HG03432 (cell line): ENCODE data around the gene TRIM8.
A peak's percentile ranks its signal among the peaks of the same experiment; 100 is the strongest.

Experiments
- ATAC-seq: cut with Tn5 transposase; IDR thresholded peaks from one replicate; pipeline ENCODE4 v1.9.1; 2021; ENCODE audit warnings: mild to moderate bottlenecking, moderate library complexity; ENCODE audit not compliant: unreplicated experiment

The TRIM8 gene

GRCh38 chr10:102631525-102632393 is 12.5 kb upstream of the TRIM8 start:
- ATAC-seq, result no peak

GRCh38 chr10:102632394-102633111 is 11.7 kb upstream of the TRIM8 start:
- no peak for ATAC-seq

DNA sequence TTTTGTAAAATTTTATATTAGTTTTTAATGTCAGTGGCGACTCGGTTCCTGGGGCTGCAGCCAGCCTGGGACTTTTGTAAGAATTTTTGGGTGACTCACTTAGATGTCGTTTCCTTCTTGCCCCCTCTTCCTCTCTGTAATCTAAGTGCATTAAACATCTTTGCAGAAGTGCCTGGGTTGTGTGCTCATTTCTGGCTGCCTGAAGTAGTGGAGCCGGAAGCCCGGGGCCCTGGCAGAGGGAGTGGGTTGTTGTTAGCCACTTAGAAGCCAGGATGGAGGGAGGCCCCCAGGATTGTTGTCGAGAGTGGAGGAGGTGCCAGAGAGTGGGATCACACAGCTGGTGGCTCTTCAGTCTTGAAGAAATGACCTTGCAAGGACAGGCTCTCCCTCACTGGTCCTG is 11.0 kb upstream of the TRIM8 start:
- ATAC-seq, result no peak

GRCh38 chr10:102633848-102634247 is 10.4 kb upstream of the TRIM8 start:
- ATAC-seq, result no peak

DNA sequence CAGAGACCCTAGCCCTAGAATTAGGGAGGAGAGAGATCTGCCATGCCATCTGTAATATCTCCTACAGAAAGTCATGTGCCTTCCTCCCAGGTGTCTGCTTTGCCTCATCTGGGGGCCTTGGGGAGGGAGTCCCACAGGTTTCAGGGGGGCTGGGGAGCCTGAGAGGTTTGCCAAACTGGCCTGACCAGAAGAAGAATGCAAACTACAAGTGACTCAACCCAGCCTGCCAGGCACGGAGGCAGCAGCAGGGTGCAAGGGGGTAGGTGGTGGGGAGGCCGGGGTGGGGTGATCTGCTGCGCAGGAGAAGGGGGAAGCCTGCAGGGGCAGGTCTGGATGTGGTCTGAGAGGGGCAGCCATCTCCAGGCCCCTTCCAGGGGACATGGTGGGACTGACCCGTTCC is 9.6 kb upstream of the TRIM8 start:
- no peak for ATAC-seq

GRCh38 chr10:102635377-102635776 is 8.9 kb upstream of the TRIM8 start:
- ATAC-seq, result no peak

DNA sequence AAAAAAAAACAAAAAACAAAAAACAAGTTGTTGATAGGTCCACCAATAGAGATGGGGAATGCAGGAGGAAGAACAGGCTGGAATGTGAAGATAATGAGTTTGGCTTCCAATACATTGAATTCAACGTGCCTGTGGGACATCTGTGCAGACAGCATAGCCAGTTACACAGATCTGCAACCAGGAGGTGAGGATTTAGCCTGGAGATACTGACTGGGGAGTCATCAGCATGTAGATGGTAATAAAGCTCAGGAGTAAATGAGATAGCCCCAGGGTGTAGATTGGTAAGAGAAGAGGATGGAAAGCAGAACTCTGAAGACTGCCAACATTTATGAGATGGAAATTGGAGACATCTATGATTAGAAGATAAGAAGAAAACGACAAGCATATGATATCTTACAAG is 4.7 kb upstream of the TRIM8 start:
- no peak for ATAC-seq

DNA sequence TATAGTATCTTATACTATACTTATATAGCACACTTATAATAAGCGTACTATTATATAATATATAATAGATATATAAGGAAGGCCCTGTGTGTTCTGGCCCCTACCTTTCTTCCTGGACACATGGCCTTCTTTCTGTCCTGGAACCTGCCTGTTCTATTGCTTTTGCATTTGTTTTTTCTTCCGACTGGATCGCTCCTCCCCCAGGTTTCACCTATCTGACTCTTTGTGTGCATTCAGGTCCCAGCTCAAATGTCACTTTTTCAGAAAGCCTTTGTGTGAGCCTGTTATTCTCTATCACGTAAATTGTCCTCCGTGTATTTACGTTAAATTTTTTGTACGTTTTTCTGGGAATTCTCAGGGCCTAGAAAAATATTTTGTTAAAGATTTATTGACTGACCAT is 2.9 kb upstream of the TRIM8 start:
- ATAC-seq, result no peak

DNA sequence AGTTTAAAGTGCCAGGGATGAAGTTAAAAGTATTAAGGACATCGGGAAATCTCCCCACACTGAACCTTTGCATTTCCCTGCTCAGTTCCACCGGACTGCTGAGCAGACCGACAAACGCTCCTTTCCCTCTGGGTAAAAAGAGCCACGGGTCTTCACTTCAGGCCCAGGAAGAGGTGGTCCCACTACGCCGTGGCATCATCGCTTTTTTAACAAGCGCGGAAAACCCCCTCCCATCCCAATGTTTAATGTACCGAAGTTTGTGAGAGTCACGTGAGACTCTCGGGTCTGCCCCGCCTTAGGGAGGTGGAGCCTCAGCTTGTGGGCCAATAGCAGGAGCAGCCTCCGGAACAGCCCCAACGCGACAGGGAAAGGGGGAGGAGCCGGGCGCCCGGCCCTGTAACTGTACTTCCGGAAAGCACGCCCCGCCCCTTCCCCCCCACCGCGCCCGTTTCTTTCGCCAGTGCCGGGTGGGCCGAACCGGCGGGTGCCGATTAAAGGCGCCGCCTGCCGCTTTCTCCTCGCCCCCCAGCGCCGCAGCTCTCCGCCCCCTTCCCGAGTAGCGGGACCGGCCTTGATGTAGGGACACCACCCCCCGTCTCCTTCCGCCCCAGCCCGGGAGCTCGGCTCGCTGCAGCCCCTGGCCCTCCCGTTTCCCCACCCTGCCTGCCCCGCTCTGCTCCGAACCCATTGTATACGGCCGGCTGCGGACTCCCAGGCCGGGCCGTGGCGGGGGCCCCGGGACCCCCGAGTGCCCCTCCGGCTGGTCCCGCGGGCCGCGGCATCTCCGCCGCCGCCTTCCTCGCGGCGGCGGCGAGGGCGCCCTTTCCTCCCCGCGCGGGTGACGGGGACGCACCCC is 2.2 kb upstream of the TRIM8 start:
- peak; percentile 53 for ATAC-seq

DNA sequence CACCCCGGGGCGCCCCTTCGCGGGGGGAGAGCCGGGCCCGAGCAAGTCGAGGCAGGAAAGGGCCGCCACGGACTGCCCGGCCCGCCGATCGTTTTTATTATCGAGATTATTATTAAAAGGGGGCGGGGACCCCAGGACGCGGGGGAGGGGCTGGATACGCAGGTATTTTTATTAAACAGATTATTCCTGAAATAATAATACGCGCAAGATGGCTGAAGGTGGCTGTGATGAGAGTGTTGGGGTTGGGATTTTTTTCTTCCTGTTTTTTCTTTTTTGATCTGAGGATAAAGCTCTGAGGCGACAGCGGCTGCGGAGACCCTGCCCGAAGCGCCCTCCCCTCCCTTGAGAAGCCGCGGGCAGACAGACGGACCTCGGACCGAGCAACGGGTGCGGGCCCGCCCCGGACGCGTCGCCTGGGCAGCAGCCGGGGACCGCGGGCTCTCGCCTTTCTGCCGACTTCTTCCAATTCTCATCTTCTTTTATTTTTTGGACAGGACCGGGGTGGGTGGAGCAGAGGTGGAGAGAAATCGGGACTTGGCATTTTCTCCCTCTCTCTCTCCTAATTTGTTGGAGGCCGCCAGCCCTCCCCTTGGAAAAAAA is 1.4 kb upstream of the TRIM8 start:
- ATAC-seq, result no peak

- peak; percentile 1 for ATAC-seq
These were observed 778 bp upstream of the TRIM8 start for GRCh38 chr10:102643336-102644065.

- ATAC-seq, result no peak
These were observed 538 bp downstream of the TRIM8 start for GRCh38 chr10:102644646-102645387.

GRCh38 chr10:102645388-102645740 is 1.1 kb downstream of the TRIM8 start:
- no peak for ATAC-seq

DNA sequence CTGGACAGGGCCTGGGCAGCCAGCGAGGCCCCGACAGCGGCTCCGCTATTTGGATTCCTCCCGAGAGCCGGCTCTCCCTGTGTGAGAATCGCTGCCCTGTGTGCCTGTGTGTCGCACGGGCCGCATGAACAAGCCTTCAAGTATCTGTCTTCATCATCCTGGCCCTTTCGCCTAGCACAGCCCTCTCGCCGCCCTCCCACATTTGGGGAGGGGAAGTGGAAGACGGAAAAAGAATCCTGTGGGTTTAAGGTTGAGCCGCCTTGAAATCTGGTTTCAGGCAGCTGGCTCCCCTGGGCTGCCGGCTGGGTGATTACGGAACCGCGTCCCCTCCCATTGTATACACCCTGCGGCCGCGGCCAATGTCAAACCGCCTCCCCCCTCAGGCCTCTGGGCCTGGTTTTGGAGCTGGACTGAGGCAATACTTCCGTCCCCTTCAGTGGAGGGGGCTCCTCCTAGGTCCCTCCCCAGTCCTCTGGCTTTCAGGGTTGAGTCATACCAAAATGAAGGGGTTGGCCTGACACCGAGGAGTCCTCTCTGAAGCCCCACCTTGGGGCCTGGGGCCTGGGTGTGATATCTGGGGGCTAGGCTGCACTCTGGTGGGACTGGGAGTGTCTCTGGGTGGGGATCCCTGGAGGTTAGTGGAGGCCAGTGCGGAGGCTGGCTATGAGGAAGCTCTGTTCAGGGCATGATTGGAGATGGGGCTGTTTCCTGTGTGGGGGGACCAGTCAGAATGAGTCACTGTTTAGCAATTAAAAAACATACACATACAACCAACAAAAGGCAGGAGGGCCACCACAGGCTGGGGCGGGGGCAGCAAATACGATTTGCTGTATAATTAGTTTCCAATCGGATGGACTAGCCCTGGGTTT is 1.7 kb downstream of the TRIM8 start:
- ATAC-seq, result peak; percentile 35

DNA sequence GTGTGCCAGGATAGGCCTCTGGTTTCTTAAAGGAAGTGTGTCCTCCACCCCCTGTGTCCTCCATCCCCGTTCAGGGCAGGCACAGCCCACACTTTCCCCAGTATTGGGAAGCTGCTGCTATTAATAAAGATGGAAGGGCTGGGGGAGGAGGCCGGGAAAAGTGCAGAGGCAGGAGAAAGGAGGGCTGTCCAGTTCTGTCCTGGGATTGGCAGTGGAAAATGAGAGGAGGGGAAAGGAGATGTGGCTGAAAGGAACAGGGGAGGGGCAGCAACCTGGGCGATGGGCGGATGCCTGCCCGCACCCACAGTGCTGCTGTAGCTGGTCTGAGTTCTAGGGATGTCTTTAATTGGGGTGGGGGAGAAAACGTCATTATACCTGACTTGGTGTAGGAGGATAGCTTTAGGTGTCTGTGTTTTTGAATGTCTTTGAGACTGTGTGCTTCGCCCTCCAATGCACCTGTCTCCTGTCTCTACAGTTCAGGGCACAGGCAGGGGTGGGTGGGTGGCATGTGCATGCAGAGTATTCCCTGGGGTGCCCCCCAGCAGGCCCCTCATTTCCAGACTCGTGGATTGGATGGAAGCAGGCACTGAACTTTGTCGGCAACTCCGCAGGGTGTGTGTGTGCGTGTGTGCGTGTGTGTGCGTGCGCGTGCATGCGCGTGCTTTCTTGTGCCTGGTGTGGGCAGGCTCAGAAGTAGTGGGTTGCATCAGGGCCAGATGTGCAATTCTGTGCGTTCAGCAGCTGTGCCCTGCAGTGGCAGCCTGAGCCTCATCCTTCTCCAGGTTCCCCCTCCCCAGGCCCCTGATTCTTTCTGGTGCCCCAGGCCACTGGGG is 2.5 kb downstream of the TRIM8 start:
- ATAC-seq, result no peak

DNA sequence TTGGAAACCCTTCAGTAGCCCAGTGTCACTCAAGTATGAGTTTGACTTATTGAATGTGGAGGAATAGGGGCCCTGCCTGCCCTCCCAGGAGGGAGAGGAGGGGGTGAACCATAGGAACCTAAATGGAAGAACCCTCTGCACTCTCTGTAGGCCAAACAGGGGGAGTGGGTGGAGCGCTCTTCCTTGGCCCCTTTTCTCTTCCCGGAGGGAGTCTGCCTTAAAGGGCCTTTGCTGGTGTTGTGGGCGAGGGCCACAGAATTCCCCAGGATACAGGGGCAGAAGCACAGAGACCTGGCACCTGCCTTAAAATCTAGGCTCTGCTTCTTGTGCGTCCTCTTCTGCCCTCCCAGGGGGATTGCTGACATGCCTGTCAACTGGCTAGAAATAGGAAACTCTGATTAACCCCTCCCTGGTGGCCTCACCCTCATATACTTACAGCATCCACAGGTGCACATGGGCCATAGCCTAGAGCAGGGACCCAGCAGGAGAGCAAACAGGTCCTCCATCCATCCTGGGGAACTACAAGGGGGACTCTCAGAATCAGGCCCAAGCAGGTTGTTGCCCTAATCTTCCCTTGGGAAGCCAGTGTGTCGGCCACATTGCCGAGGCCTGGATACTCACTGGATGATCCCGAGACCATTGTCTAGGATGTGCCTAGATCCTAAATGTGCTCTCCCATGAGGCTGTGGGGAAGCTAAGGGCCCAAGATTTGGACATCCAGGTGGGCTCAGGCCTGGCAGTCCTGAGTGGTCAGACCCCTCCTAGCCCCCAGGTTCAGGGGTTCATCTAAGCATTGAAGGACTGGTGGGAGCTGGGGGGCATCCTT is 3.4 kb downstream of the TRIM8 start:
- ATAC-seq, result no peak

DNA sequence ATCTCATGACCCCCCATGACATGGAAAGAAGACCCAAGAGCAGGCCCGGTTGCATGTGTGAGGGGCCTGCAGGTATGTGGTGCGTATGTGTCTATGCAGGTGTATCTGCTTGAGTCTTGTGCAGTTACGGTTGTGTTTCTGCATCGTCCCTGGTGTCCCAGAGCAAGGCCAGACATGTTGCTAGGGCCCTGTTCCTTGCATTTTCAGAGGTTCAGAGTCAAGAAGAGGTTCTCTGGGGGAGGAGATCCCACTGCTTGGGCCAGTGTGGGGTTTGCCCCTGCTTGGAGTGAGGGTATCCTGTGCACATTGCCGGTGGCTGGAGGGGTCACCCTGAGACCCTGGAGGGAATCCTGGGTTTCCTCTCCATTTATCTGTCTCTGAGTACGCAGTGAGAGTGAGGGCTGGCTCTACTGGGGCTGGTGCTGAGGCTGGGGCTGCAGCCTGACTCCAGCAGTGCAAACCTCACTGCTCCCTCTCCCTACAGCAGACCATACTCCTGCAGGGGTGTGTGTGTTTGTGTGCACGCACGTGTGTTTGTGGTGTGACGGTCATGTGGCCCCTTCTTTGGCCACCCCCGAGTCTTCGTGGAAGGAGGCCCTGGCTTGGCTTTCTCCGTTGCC is 4.1 kb downstream of the TRIM8 start:
- ATAC-seq, result no peak
